A549 (cell line): Measurements from ENCODE around the gene PPM1M. TPM values are rescaled to one million over a fixed set of nuclear protein-coding genes. Genes with fewer than 3 reads are reported as not detected.
"Not testable (repeated sequence)": the region's sequence is repeated elsewhere in the genome, so short reads cannot be mapped to it uniquely, and the experiment has no call there.

Experiments used
- ATAC-seq, 2 experiments: fragments of 200-7000 bp in 1 of 2; fragments of >200 bp in 1 of 2; cut with Nextera tagmentation in 1 of 2; cut with Tn5 transposase in 1 of 2; 3 replicates each; pipeline versions ENCODE4 v1.8.0 to v1.9.1; 2018 to 2020; ENCODE audit warnings: mild to moderate bottlenecking in 1 of 2, moderate library complexity in 1 of 2
- CTCF ChIA-PET: fragments of 300-600 bp; sonication (Branson Sonifier 250); formaldehyde crosslinking; extraction: SDS; loops from one replicate; lab custom pipeline; 2021; ENCODE audit warnings: antibody characterized with exemption, inconsistent platforms; lab: Yijun Ruan, JAX
- POLR2A ChIA-PET: fragments of 350-600 bp; formaldehyde crosslinking; extraction: SDS; loops from one replicate; lab custom pipeline; 2021; ENCODE audit warnings: antibody characterized with exemption, inconsistent platforms; lab: Yijun Ruan, JAX
- DNase-seq, 2 experiments: peaks; one replicate each; pipeline versions ENCODE4 v3.0.0 to v3.0.0-alpha.2; 2011 to 2016; ENCODE audit warnings: low read depth in 1 of 2, low spot score in 1 of 2
- FAIRE-seq: peaks from 2 replicates; lab custom pipeline; 2011; peaks lifted over from hg19 to GRCh38; lab: Jason Lieb, UNC
- H3K27ac ChIP-seq, 2 experiments: fragments of >200 bp; sonication (Bioruptor Twin); formaldehyde crosslinking; 3 replicates each; pipeline ENCODE4 v1.5.1; 2016 to 2017
- H3K4me1 ChIP-seq: fragments of >200 bp; sonication (Bioruptor Twin); formaldehyde crosslinking; 3 replicates; pipeline ENCODE4 v1.6.1; 2016
- H3K4me2 ChIP-seq: fragments of >200 bp; sonication (Bioruptor Twin); formaldehyde crosslinking; 3 replicates; pipeline ENCODE4 v1.6.1; 2016
- H3K4me3 ChIP-seq: fragments of >200 bp; sonication (Bioruptor Twin); formaldehyde crosslinking; 3 replicates; pipeline ENCODE4 v1.5.1; 2016
- H3K9me3 ChIP-seq: fragments of >200 bp; sonication (Bioruptor Twin); formaldehyde crosslinking; 3 replicates; pipeline ENCODE4 v1.6.1; 2016
- BHLHE40 ChIP-seq: IDR thresholded peaks from 2 replicates; pipeline ENCODE4 v1.6.1; 2012; ENCODE audit warnings: low read depth, low read length, inconsistent platforms
- CBX2 ChIP-seq: fragments of 200-600 bp; sonication (generic); IDR thresholded peaks from 2 replicates; pipeline ENCODE4 v1.6.1; 2016; ENCODE audit warnings: low read depth, mild to moderate bottlenecking, borderline replicate concordance
- EHF ChIP-seq: fragments of 250-450 bp; sonication (Bioruptor Pico); IDR thresholded peaks from 2 replicates; pipeline ENCODE4 v1.5.0; 2020; ENCODE audit warnings: mild to moderate bottlenecking
- ESRRA ChIP-seq: fragments of 150-350 bp; IDR thresholded peaks from 2 replicates; pipeline ENCODE4 v1.6.1; 2014; ENCODE audit warnings: mild to moderate bottlenecking, low read length, borderline replicate concordance
- FOXS1 ChIP-seq: fragments of 250-450 bp; sonication (Bioruptor Pico); IDR thresholded peaks from 2 replicates; pipeline ENCODE4 v1.5.0; 2020; ENCODE audit warnings: mild to moderate bottlenecking, moderate library complexity
- GATA3 ChIP-seq: IDR thresholded peaks from 2 replicates; pipeline ENCODE4 v1.6.1; 2012; ENCODE audit warnings: borderline replicate concordance
- HOXA7 ChIP-seq: fragments of 250-450 bp; sonication (Bioruptor Pico); IDR thresholded peaks from 2 replicates; pipeline ENCODE4 v1.5.0; 2020; ENCODE audit warnings: mild to moderate bottlenecking, moderate library complexity
- HOXB13 ChIP-seq: fragments of 250-450 bp; sonication (Bioruptor Pico); IDR thresholded peaks from 2 replicates; pipeline ENCODE4 v1.5.0; 2020; ENCODE audit warnings: low read depth, mild to moderate bottlenecking, moderate library complexity
- KDM1A ChIP-seq: fragments of 200-600 bp; sonication (generic); IDR thresholded peaks from 2 replicates; pipeline ENCODE4 v1.6.1; 2016; ENCODE audit warnings: low read depth, mild to moderate bottlenecking
- KDM5A ChIP-seq: fragments of 200-600 bp; sonication (generic); IDR thresholded peaks from 2 replicates; pipeline ENCODE4 v1.6.1; 2016; ENCODE audit warnings: antibody characterized with exemption, mild to moderate bottlenecking
- MAFK ChIP-seq: fragments of 450-650 bp; IDR thresholded peaks from 2 replicates; pipeline ENCODE4 v1.6.1; 2014; ENCODE audit not compliant: partially characterized antibody
- MAZ ChIP-seq: fragments of 150-350 bp; IDR thresholded peaks from 2 replicates; pipeline ENCODE4 v1.6.1; 2014; ENCODE audit warnings: antibody characterized with exemption, low read depth, low read length, borderline replicate concordance
- MYC ChIP-seq: IDR thresholded peaks from 2 replicates; pipeline ENCODE4 v1.6.1; 2012; ENCODE audit warnings: mild to moderate bottlenecking, inconsistent platforms, low read length, improper control_type of control experiment, borderline replicate concordance
- NPAS2 ChIP-seq: fragments of 250-450 bp; sonication (Bioruptor Pico); IDR thresholded peaks from 2 replicates; pipeline ENCODE4 v1.8.0; 2022; ENCODE audit warnings: mild to moderate bottlenecking, moderate library complexity, borderline replicate concordance
- POLR2A ChIP-seq: IDR thresholded peaks from 2 replicates; pipeline ENCODE4 v1.6.1; 2012; ENCODE audit warnings: mild to moderate bottlenecking, low read length
- RARB ChIP-seq: fragments of 250-450 bp; sonication (Bioruptor Pico); IDR thresholded peaks from 2 replicates; pipeline ENCODE4 v1.8.0; 2021; ENCODE audit warnings: mild to moderate bottlenecking, moderate library complexity
- RCOR1 ChIP-seq: fragments of 150-350 bp; IDR thresholded peaks from 2 replicates; pipeline ENCODE4 v1.6.1; 2014; ENCODE audit warnings: antibody characterized with exemption, low read length, low read depth
- RFX5 ChIP-seq: fragments of 450-650 bp; IDR thresholded peaks from 2 replicates; pipeline ENCODE4 v1.7.1; 2014; ENCODE audit warnings: antibody characterized with exemption, mild to moderate bottlenecking, moderate library complexity
- SMC3 ChIP-seq: fragments of >200 bp; sonication (Bioruptor Twin); formaldehyde crosslinking; IDR thresholded peaks from 3 replicates; pipeline ENCODE4 v1.6.1; 2018; ENCODE audit warnings: inconsistent platforms
- TP53 ChIP-seq: fragments of 250-450 bp; sonication (Bioruptor Pico); IDR thresholded peaks from 2 replicates; pipeline ENCODE4 v1.5.0; 2021; ENCODE audit warnings: mild to moderate bottlenecking, moderate library complexity
- ZFP36 ChIP-seq: fragments of 450-650 bp; IDR thresholded peaks from 2 replicates; pipeline ENCODE4 v1.6.1; 2014; ENCODE audit warnings: borderline replicate concordance; ENCODE audit not compliant: partially characterized antibody
- WGBS: methylation state at CpG from one replicate; pipeline ENCODE4 v1.1.6; 2017; ENCODE audit errors: missing lambda C conversion rate; 5-methylcytosine and 5-hydroxymethylcytosine counted together
- polyA plus RNA-seq, 4 experiments: library from polyadenylated mRNA; depleted of rRNA in 3 of 4; stranded (reverse); fragments of >200 nt; fragmentation: RNase III in 1 of 4; extraction: RNeasy Plus Mini Kit Qiagen cat#74134 plus additional on column Dnase treatment in 1 of 4; gene quantifications; 2 replicates in 3 of 4; 3 replicates in 1 of 4; pipeline ENCODE4 v1.2.3, GENCODE V29; 2011 to 2017
- TF ChIP-seq, protein P1 (sequence below): IDR thresholded peaks from 2 replicates; pipeline ENCODE4 v1.6.1; 2012
- TF ChIP-seq, protein P2 (sequence below): fragments of 150-350 bp; IDR thresholded peaks from 2 replicates; pipeline ENCODE4 v1.6.1; 2014; ENCODE audit warnings: low read depth, mild to moderate bottlenecking, low read length
- TF ChIP-seq, protein P3 (sequence below): fragments of 250-450 bp; sonication (Bioruptor Pico); IDR thresholded peaks from 2 replicates; pipeline ENCODE4 v1.5.0; 2020; ENCODE audit warnings: low read depth, mild to moderate bottlenecking, moderate library complexity
- TF ChIP-seq, protein P4 (sequence below): IDR thresholded peaks from 2 replicates; pipeline ENCODE4 v1.6.1; 2012

The PPM1M gene
- polyA plus RNA-seq, 2 of the 4 experiments (the other 2 are of a cell fraction) = 5.9 to 6.3 TPM

DNA sequence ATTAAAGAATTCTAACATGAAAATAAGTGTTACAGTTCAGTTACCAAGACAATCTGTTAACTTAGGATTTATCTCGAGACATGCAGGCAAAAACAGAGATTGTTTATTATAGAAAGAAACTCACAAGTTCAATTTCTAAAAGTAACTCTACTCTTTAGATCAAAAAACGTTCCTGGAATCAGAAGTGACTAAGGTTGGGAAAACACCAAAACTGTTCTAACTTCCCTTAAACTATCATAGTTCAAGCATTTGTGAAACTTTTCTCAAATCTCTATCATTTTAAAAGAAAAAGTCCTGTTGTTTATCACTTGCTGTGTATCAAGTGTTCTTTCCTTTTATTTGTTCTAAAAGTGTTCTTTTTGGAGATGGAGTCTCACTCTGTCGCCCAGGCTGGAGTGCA is 24.2 kb downstream of the PPM1M start:
- no peak for FAIRE-seq
- 71% methylated on average over 3 of the region's 3 CpGs for WGBS
- ChIA-PET POLR2A (no interaction called here), CTCF (no interaction called here)
- H3K9me3 ChIP-seq = no peaks in the 10 kb centered on the region
- 0 out of 3 replicates have a peak, but pooled peaks cover 5% of the 10 kb centered on the region for H3K4me1 ChIP-seq
- TF ChIP-seq ZFP36 (no peak), ESRRA (no peak), MAFK (no peak), HOXA7 (no peak), FOXS1 (no peak), EHF (no peak), POLR2A (no peak), RARB (CRISPR knock-in tag) (no peak), NPAS2 (CRISPR knock-in tag) (no peak), HOXB13 (CRISPR knock-in tag) (no peak), KDM1A (no peak), CBX2 (no peak)
- TF ChIP-seq, protein P1, sequence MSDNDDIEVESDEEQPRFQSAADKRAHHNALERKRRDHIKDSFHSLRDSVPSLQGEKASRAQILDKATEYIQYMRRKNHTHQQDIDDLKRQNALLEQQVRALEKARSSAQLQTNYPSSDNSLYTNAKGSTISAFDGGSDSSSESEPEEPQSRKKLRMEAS = no peak
- TF ChIP-seq, protein P2, sequence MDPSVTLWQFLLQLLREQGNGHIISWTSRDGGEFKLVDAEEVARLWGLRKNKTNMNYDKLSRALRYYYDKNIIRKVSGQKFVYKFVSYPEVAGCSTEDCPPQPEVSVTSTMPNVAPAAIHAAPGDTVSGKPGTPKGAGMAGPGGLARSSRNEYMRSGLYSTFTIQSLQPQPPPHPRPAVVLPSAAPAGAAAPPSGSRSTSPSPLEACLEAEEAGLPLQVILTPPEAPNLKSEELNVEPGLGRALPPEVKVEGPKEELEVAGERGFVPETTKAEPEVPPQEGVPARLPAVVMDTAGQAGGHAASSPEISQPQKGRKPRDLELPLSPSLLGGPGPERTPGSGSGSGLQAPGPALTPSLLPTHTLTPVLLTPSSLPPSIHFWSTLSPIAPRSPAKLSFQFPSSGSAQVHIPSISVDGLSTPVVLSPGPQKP = no peak
- no peak for DNase-seq
- H3K4me2 ChIP-seq = no peak overlapping the region
- no peak for ATAC-seq
- H3K4me3 ChIP-seq = no peak overlapping the region
- no peak overlapping the region for H3K27ac ChIP-seq

DNA sequence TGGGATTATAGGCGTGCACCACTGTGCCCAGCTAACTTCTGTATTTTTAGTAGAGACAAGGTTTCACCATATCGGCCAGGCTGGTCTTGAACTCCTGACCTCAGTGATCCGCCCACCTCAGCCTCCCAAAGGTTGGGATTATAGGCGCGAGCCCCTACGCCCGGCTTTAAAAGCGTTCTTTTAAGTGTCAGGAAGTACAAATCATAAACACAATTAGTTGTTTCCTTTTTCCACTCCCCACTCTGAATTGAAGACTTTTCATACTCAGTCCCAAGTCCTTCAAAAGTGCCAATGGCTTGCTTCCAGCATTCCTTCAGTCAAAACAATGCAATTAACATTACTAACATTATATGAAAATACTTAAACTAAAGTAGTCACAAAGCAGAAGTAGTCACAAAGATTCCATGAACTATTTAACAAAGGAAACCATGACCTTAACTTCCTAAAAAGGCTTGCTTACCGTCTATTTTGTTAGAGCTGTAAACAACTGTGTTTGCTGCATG is 24.7 kb downstream of the PPM1M start:
- 88% methylated on average over 9 of the region's 9 CpGs for WGBS
- no peak overlapping the region for H3K4me2 ChIP-seq
- no peak for DNase-seq
- no peak overlapping the region for H3K27ac ChIP-seq
- ChIA-PET POLR2A (no interaction called here), CTCF (interaction anchor here (1.3 to 1.5 kb wide), 2 partner anchors 36 to 50 kb away, joined by 3 to 8 read pairs; no protein-coding TSS in a partner anchor)
- no peaks in the 10 kb centered on the region for H3K9me3 ChIP-seq
- no peak for TF ChIP-seq CBX2
- no peak for TF ChIP-seq BHLHE40
- no peak for TF ChIP-seq MAZ
- TF ChIP-seq MAFK = no peak
- no peak for TF ChIP-seq NPAS2 (CRISPR knock-in tag)
- no peak for TF ChIP-seq GATA3
- TF ChIP-seq, protein P3, sequence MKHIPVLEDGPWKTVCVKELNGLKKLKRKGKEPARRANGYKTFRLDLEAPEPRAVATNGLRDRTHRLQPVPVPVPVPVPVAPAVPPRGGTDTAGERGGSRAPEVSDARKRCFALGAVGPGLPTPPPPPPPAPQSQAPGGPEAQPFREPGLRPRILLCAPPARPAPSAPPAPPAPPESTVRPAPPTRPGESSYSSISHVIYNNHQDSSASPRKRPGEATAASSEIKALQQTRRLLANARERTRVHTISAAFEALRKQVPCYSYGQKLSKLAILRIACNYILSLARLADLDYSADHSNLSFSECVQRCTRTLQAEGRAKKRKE (CRISPR knock-in tag) = no peak
- no peak for TF ChIP-seq TP53 (CRISPR knock-in tag)
- no peak for TF ChIP-seq MYC
- TF ChIP-seq, protein P2 = no peak
- TF ChIP-seq SMC3 = no peak
- TF ChIP-seq KDM5A = no peak
- no peak for TF ChIP-seq RARB (CRISPR knock-in tag)
- TF ChIP-seq, protein P4, sequence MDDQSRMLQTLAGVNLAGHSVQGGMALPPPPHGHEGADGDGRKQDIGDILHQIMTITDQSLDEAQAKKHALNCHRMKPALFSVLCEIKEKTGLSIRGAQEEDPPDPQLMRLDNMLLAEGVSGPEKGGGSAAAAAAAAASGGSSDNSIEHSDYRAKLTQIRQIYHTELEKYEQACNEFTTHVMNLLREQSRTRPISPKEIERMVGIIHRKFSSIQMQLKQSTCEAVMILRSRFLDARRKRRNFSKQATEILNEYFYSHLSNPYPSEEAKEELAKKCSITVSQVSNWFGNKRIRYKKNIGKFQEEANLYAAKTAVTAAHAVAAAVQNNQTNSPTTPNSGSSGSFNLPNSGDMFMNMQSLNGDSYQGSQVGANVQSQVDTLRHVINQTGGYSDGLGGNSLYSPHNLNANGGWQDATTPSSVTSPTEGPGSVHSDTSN = no peak
- no peak for TF ChIP-seq RFX5
- TF ChIP-seq RCOR1 = no peak
- H3K4me3 ChIP-seq = no peak overlapping the region
- H3K4me1 ChIP-seq = peaks cover 5% of the 10 kb centered on the region; the same call in 1 of the 3 replicates
- no peak for FAIRE-seq
- no peak for ATAC-seq

DNA sequence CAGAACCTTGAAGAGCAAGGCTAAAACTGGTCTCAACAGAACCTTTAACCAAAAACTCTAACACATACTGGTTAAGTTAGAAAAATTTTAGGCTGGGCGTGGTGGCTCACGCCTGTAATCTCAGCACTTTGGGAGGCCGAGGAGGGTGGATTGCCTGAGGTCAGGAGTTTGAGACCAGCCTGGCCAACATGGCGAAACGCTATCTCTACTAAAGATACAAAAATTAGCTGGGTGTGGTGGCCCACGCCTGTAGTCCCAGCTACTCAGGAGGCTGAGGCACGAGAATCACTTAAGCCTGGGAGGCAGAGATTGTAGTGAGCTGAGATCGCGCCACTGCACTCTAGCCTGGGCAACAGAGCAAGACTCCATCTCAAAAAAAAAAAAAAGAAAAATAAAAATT is 26.6 kb downstream of the PPM1M start:
- H3K4me3 ChIP-seq, POLR2A ChIA-PET, H3K9me3 ChIP-seq, DNase-seq, H3K27ac ChIP-seq, H3K4me2 ChIP-seq, FAIRE-seq, ATAC-seq: not testable (repeated sequence)
- peaks cover 19% of the 10 kb centered on the region; the same call in 2 of the 3 replicates for H3K4me1 ChIP-seq
- CTCF ChIA-PET = interaction anchor here (0.6 to 1.3 kb wide), 2 partner anchors 33 to 51 kb away, joined by 3 read pairs; partner anchors contain the start of gene TWF2
- WGBS = 92% methylated on average over 9 of the region's 9 CpGs
